Mesendoderm (in vitro differentiated cells): ENCODE results near the gene AKT3. TPM values are rescaled to one million over a fixed set of nuclear protein-coding genes. Genes with fewer than 3 reads are reported as not detected.

Experiments used
- DNase-seq: peaks from one replicate; pipeline ENCODE4 v3.0.0; 2013
- H2AK5ac ChIP-seq: 2 replicates; pipeline ENCODE4 v1.6.1; 2013; ENCODE audit warnings: low read length, inconsistent platforms
- H2BK120ac ChIP-seq: 2 replicates; pipeline ENCODE4 v1.6.1; 2013; ENCODE audit warnings: low read depth, mild to moderate bottlenecking, low read length, moderate library complexity, mixed read lengths
- H2BK15ac ChIP-seq: replicated peaks from 2 replicates; pipeline ENCODE4 v1.6.1; 2013; ENCODE audit warnings: low read depth, mild to moderate bottlenecking, moderate library complexity
- H2BK5ac ChIP-seq: 2 replicates; pipeline ENCODE4 v1.6.1; 2013; ENCODE audit warnings: low read length, inconsistent platforms
- H3K18ac ChIP-seq: 2 replicates; pipeline ENCODE4 v1.6.1; 2013; ENCODE audit warnings: mild to moderate bottlenecking, low read length, mixed read lengths
- H3K23ac ChIP-seq: one replicate; pipeline ENCODE4 v1.6.1; 2013; ENCODE audit warnings: low read length
- H3K27ac ChIP-seq: 2 replicates; pipeline ENCODE4 v1.5.1; 2013; ENCODE audit warnings: low read depth, mild to moderate bottlenecking, inconsistent platforms, low read length, moderate library complexity
- H3K27me3 ChIP-seq: 2 replicates; pipeline ENCODE4 v1.6.1; 2013; ENCODE audit warnings: low read length, control low read depth, mild to moderate bottlenecking, inconsistent platforms; ENCODE audit not compliant: insufficient read depth, poor library complexity
- H3K36me3 ChIP-seq: 2 replicates; pipeline ENCODE4 v1.6.1; 2013; ENCODE audit warnings: low read length, inconsistent platforms; ENCODE audit not compliant: control insufficient read depth, insufficient read depth
- H3K4ac ChIP-seq: one replicate; pipeline ENCODE4 v1.6.1; 2013; ENCODE audit warnings: low read depth, mild to moderate bottlenecking, low read length, moderate library complexity
- H3K4me1 ChIP-seq: 2 replicates; pipeline ENCODE4 v1.6.1; 2013; ENCODE audit warnings: low read depth, low read length, inconsistent platforms; ENCODE audit not compliant: control insufficient read depth
- H3K4me2 ChIP-seq: 2 replicates; pipeline ENCODE4 v1.6.1; 2013; ENCODE audit warnings: low read length
- H3K4me3 ChIP-seq: 2 replicates; pipeline ENCODE4 v1.5.1; 2013; ENCODE audit warnings: mild to moderate bottlenecking, low read length
- H3K56ac ChIP-seq: one replicate; pipeline ENCODE4 v1.6.1; 2013; ENCODE audit warnings: low read length
- H3K79me1 ChIP-seq: 2 replicates; pipeline ENCODE4 v1.6.1; 2013; ENCODE audit warnings: low read length, inconsistent platforms
- H3K79me2 ChIP-seq: 2 replicates; pipeline ENCODE4 v1.6.1; 2013; ENCODE audit warnings: mild to moderate bottlenecking, low read length; ENCODE audit not compliant: control insufficient read depth, insufficient read depth
- H3K9ac ChIP-seq: 2 replicates; pipeline ENCODE4 v1.6.1; 2013; ENCODE audit warnings: low read length, inconsistent platforms
- H4K5ac ChIP-seq: one replicate; pipeline ENCODE4 v1.6.1; 2013; ENCODE audit warnings: low read length
- H4K8ac ChIP-seq: one replicate; pipeline ENCODE4 v1.6.1; 2013; ENCODE audit warnings: low read depth, mild to moderate bottlenecking, control low read depth, low read length, moderate library complexity
- WGBS: extraction: QIAGEN DNeasy Blood & Tissue Kit; methylation state at CpG from one replicate; pipeline ENCODE4 v1.1.7; 2013; ENCODE audit warnings: low lambda C conversion rate, missing lambda C conversion rate; ENCODE audit not compliant: insufficient coverage; ENCODE audit errors: extremely low coverage; 5-methylcytosine and 5-hydroxymethylcytosine counted together
- polyA plus RNA-seq, 2 experiments: library from polyadenylated mRNA; stranded (reverse); fragments of 200-250 nt; gene quantifications; one replicate each; pipeline ENCODE4 v1.2.3, GENCODE V29; 2013

Gene AKT3
- polyA plus RNA-seq (2013, experiment 1 of 2): 9.7 TPM
- 10.8 TPM for polyA plus RNA-seq (2013, experiment 2 of 2)

DNA sequence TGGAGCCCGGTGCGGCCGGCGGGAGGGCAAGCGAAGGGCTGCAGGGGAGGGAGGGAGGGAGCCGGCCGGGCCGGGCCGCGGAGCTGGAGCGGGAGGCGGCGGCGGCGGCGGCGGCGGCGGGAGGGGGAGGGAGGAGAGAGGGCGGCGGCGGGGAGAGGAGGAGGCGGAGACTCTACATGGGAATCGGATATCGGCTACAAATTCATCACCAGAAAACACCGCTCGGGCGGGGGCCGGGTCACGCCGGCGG lies at the start of gene AKT3:
AKT3 (minus strand) TSS at position 42 of the 250 bp plus-strand sequence. CDS start 7,073 bp downstream, outside the sequence.
- DNase-seq: peak; percentile 89
- peak within 1 kb of the TSS; percentile 28 for H4K8ac ChIP-seq
- no CpG with 5 or more reads among the region's 32 CpGs for WGBS
- H3K4me2 ChIP-seq: peak within 1 kb of the TSS; percentile 61
- H2BK5ac ChIP-seq: peak within 1 kb of the TSS; percentile 61
- H3K27me3 ChIP-seq: no peaks in the 10 kb centered on the region
- H3K56ac ChIP-seq: peak within 1 kb of the TSS; percentile 85
- H3K4ac ChIP-seq: peak within 1 kb of the TSS; percentile 98
- peak within 1 kb of the TSS; percentile 99 for H3K27ac ChIP-seq
- peak within 1 kb of the TSS; percentile 83 for H3K9ac ChIP-seq
- H4K5ac ChIP-seq: no peak within 1 kb of the TSS
- no peaks in the 10 kb centered on the region for H3K4me1 ChIP-seq
- H3K18ac ChIP-seq: peak within 1 kb of the TSS; percentile 100
- H3K4me3 ChIP-seq: peak within 1 kb of the TSS; percentile 76
- no peaks in the 10 kb centered on the region for H3K36me3 ChIP-seq
- H3K79me1 ChIP-seq: peaks cover under 1% of the 10 kb centered on the region
- H3K79me2 ChIP-seq: peaks cover 11% of the 10 kb centered on the region
- H3K23ac ChIP-seq: no peak within 1 kb of the TSS
- H2BK15ac ChIP-seq: peak within 1 kb of the TSS; percentile 98
- H2AK5ac ChIP-seq: no peak within 1 kb of the TSS
- peak within 1 kb of the TSS; percentile 99 for H2BK120ac ChIP-seq

DNA sequence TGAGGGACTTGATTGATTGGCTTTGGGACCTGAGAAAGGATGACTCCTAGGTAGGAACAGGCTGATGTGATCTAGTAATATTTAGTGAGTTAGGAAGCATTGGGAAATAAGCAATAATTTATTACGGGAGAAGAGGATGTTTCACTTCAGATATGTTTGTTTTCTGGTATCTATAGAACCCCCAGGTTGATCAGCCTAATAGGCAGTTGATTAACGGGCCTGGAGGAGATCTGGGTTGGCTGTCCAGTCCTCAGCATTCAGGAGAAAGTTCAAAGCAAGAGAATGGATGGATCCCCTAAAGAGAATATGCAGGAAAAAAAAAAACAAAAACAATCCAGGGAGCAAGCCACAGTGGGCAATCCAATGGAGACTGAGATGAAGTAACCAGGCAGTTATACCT lies 48.2 kb upstream of the AKT3 start:
- Histone ChIP-seq H3K56ac (no peak overlapping the region), H2AK5ac (no peak overlapping the region), H3K4me2 (no peak overlapping the region), H3K18ac (no peak overlapping the region), H3K4me1 (no peaks in the 10 kb centered on the region), H3K4ac (no peak overlapping the region), H2BK15ac (no peak overlapping the region), H3K27me3 (no peaks in the 10 kb centered on the region), H3K4me3 (no peak overlapping the region), H2BK120ac (no peak overlapping the region), H3K9ac (no peak overlapping the region), H3K27ac (no peak overlapping the region), H3K79me1 (no peaks in the 10 kb centered on the region), H3K79me2 (no peaks in the 10 kb centered on the region), H4K8ac (no peak overlapping the region), H3K23ac (no peak overlapping the region), H4K5ac (no peak overlapping the region), H2BK5ac (no peak overlapping the region), H3K36me3 (no peaks in the 10 kb centered on the region)
- no peak for DNase-seq
- WGBS: no CpG with 5 or more reads among the region's 2 CpGs

DNA sequence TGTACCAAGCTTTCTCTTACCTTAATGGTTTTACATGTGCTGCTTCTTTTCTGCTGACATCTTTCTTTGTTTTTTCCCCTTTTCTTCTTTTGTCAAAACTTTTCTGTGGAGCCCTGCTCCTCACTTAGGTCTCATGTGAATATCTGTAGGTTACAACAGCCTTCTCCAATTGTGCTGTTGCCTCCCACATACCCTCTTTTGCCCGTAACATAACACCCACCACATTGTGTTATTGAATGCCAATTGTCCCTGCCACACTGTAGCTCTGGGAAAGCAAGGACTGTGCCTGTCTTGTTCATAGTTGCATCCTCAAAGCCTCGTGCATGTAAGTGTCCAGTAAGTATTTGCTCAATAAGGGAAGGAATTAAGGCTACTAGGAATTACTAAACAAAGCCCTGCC lies 46.3 kb upstream of the AKT3 start:
- Histone ChIP-seq H3K79me1 (no peaks in the 10 kb centered on the region), H3K4me2 (no peak overlapping the region), H3K27me3 (no peaks in the 10 kb centered on the region), H3K4me1 (no peaks in the 10 kb centered on the region), H2BK120ac (no peak overlapping the region), H3K79me2 (no peaks in the 10 kb centered on the region), H3K27ac (no peak overlapping the region), H2BK15ac (no peak overlapping the region), H2AK5ac (no peak overlapping the region), H3K9ac (no peak overlapping the region), H4K5ac (no peak overlapping the region), H2BK5ac (no peak overlapping the region), H3K56ac (no peak overlapping the region), H3K18ac (no peak overlapping the region), H3K4me3 (no peak overlapping the region), H3K4ac (no peak overlapping the region), H3K36me3 (no peaks in the 10 kb centered on the region), H3K23ac (no peak overlapping the region), H4K8ac (no peak overlapping the region)
- no peak for DNase-seq
- no CpG with 5 or more reads among the region's 2 CpGs for WGBS

DNA sequence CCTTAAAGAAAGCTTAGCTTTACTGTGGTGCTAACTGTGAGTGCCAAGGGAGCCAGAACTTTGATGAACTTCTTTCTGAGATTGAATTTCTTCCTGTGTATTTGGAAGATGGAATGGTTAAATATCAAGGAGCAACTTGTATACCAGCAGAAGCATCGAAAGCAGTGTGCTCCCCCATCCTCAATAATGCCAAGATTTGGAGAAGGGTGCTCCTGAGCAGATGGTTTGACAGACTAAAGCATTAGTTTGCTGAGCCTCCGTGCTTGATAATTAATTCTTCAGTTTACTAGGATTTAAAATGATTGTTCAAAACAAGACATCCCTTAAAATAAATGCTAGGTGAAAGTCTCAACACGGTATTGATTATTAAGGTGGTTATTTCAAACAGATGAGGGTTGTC lies 42.4 kb upstream of the AKT3 start:
- no peaks in the 10 kb centered on the region for H3K79me1 ChIP-seq
- no peaks in the 10 kb centered on the region for H3K4me1 ChIP-seq
- no peak overlapping the region for H2BK120ac ChIP-seq
- peak overlapping the region; percentile 36 for H2BK15ac ChIP-seq
- no peak for DNase-seq
- H3K56ac ChIP-seq: no peak overlapping the region
- H3K27ac ChIP-seq: no peak overlapping the region
- H2BK5ac ChIP-seq: no peak overlapping the region
- no CpG with 5 or more reads among the region's 3 CpGs for WGBS
- H3K4ac ChIP-seq: no peak overlapping the region
- no peaks in the 10 kb centered on the region for H3K36me3 ChIP-seq
- H3K27me3 ChIP-seq: no peaks in the 10 kb centered on the region
- no peak overlapping the region for H3K4me2 ChIP-seq
- no peak overlapping the region for H3K4me3 ChIP-seq
- no peak overlapping the region for H3K23ac ChIP-seq
- H4K8ac ChIP-seq: no peak overlapping the region
- no peak overlapping the region for H2AK5ac ChIP-seq
- H3K18ac ChIP-seq: no peak overlapping the region
- no peaks in the 10 kb centered on the region for H3K79me2 ChIP-seq
- H3K9ac ChIP-seq: no peak overlapping the region
- no peak overlapping the region for H4K5ac ChIP-seq

DNA sequence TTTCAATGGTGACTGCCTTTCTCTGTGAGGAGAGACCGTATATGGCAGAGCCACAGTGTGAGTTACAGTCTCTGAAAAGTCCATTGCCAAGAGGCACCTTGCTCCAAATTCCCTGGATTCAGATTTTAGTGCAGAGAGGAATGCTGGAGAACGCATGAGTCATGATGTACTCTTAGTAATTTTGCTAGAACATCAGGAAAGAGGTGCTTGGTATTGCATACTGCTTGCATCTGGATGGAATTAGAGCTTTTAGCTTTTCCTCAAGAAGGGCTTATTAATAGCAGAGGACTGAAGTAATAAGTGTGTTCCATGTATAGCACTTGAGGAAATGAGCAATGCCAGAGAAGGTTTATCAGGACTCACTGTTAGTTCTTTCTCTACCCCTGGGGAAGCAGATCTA lies 40.5 kb upstream of the AKT3 start:
- Histone ChIP-seq H3K27ac (no peak overlapping the region), H3K79me2 (no peaks in the 10 kb centered on the region), H3K36me3 (no peaks in the 10 kb centered on the region), H4K5ac (no peak overlapping the region), H3K9ac (no peak overlapping the region), H4K8ac (no peak overlapping the region), H2BK5ac (no peak overlapping the region), H3K4me1 (no peaks in the 10 kb centered on the region), H2BK120ac (no peak overlapping the region), H3K18ac (no peak overlapping the region), H2AK5ac (no peak overlapping the region), H3K4me3 (no peak overlapping the region), H3K4ac (no peak overlapping the region), H3K23ac (no peak overlapping the region), H3K4me2 (no peak overlapping the region), H3K79me1 (no peaks in the 10 kb centered on the region), H3K27me3 (no peaks in the 10 kb centered on the region), H2BK15ac (no peak overlapping the region), H3K56ac (no peak overlapping the region)
- WGBS: no CpG with 5 or more reads among the region's 2 CpGs
- peak; percentile 48 for DNase-seq

DNA sequence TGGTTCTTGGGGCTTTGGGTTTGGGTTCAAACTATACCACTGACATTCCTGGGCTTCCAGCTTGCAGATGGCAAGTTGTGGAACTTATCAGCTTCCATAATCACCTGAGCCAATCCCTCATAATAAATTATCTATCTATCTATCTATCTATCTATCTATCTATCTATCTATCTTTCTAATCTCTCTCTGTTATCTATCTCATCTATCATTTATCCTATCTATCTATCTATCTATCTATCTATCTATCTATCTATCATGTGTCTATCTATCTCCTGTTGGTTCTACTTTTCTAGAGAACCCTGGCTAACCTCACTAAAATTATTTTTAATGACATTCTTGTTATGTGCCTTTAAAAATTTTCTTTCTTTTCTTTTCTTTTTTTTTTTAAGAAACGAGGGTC lies 35.8 kb upstream of the AKT3 start:
- Histone ChIP-seq H2BK5ac (no peak overlapping the region), H4K8ac (no peak overlapping the region), H2BK120ac (no peak overlapping the region), H4K5ac (no peak overlapping the region), H3K4me3 (no peak overlapping the region), H3K23ac (no peak overlapping the region), H3K4ac (no peak overlapping the region), H2BK15ac (no peak overlapping the region), H3K27ac (no peak overlapping the region), H3K56ac (no peak overlapping the region), H3K4me1 (no peaks in the 10 kb centered on the region), H3K36me3 (no peaks in the 10 kb centered on the region), H3K79me1 (no peaks in the 10 kb centered on the region), H2AK5ac (no peak overlapping the region), H3K79me2 (no peaks in the 10 kb centered on the region), H3K18ac (no peak overlapping the region), H3K9ac (no peak overlapping the region), H3K4me2 (no peak overlapping the region), H3K27me3 (no peaks in the 10 kb centered on the region)
- WGBS: no CpG with 5 or more reads among the region's 1 CpG
- no peak for DNase-seq
